Activated gamma-delta T cell treated with anti-CD3 and anti-CD28 coated beads, Interleukin-2, amount 50 U/mL, for 16 hours (primary cell): ENCODE measurements around the gene ADGRE2.
"Not testable (repeated sequence)": the region's sequence is repeated elsewhere in the genome, so short reads cannot be mapped to it uniquely, and the experiment has no call there.

Experiments
- DNase-seq: peaks from one replicate; pipeline ENCODE4 v3.0.0-alpha.2; 2020; ENCODE audit warnings: low read depth

Gene ADGRE2

DNA sequence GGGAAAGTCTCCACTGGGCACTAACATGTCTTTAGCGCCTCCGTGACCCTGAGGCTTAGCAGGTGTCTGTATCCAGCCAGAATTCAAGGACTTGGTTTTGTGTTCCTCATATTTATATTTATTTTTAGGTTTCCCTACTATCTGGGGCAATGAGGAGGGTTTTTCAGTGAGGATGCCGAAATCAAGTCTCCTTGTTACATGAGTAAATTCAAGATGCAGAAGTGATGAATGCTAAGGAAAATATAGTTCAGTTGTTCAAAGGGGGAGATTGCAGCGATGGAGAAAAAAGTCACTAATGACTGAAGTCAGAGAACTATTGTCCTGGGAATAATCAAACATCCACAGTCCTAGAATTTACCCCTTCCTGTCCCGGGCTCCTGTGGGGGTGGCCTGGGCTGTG, 791 bp upstream of the ADGRE2 start:
- no peak for DNase-seq

DNA sequence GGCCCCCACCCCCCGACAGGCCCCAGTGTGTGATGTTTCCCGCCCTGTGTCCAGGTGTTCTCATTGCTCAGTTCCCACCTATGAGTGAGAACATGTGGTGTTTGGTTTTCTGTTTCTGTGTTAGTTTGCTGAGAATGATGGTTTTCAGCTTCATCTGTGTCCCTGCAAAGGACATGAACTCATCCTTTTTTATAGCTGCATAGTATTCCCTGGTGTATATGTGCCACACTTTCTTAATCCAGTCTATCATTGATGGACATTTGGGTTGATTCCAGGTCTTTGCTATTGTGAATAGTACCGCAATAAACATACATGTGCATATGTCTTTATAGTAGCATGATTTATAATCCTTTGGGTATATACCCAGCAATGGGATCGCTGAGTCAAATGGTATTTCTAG, 715 bp downstream of the ADGRE2 start:
- DNase-seq: not testable (repeated sequence)

DNA sequence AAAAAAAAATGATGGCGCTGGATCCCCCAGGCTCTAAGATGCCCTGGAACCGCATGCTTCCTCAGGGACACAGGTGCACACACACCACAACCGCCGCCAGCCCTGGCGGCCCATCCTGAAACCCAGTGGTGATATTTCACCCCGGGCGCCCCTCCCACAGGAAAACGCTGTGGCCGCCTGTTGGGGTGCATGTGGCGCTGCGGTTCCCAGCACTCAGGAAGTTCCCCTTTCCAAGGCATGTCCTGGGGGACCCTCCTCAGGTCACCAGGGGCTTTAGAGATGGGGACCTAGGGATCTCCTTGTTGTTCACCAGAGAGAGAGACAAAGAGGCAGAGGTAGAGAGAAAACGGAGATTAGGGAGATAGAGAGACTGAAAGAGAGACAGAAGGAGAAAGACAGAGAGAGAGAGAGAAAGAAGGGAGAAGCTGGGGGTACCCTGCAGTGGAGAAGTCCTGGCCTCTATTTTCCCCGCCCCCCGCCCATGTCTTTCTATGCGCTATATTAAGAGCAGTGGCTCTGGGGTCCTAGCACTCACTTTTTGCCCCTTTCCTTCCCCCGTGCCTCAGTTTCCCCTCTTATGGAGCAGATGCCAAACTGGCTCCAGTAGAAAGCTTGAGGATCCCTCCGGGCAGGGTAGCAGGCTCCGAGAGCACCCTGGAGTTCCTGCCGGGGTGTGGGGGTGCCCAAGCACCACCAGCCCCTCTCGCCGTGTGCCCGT, 2.3 kb downstream of the ADGRE2 start:
- no peak for DNase-seq

DNA sequence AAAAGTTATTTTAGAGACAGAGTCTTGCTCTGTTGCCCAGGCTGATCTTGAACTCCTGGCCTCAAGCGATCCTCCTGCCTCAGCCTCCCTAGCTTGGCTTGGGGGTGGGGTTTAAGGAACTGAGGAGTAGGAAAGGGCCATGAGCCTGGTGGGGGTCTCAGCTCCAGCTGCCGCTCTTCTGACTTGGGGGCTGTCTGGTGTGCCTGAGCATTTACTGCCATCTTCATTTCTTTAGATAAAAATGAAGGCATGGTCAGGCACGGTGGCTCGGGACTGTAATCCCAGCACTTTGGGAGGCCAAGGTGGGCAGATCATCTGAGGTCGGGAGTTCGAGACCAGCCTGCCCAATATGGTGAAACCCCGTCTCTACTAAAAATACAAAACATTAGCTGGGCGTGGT, 3.0 kb downstream of the ADGRE2 start:
- not testable (repeated sequence) for DNase-seq

DNA sequence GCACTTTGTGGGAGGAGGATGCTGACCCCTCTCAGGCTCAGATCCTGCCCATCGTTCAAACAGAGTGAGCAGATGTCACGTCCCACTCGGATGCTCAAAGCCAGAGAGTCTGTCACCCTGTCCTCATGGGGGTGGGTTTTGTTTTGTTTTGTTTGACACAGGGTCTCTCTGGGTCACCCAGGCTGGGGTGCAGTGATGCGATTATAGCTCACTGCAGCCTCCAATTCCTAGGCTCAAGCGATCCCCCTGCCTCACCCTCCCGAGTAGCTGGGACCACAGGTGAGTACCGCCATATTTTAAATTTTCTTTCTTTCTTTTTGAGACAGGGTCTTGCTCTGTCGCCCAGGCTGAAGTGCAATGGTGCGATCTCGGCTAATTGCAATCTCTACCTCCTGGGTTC, 4.0 kb downstream of the ADGRE2 start:
- no peak for DNase-seq

DNA sequence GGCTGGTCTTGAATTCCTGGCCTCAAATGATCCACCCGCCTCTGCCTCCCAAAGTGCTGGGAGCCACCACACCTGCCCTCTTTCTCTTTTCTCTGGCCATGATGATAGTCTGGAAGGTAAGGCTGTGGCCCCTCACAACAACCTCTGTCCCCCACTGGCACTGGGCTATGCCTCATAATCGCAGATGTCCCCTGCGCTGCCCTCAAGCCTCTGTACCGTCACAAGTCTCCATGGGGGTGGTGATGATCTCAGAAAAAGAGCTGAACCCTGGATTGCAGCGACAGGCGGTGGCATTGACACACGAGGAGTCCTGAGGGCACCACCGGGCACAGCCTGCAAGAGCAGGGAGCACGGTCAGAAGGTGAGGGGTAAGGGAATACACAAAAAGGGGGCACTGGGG, 4.6 kb downstream of the ADGRE2 start:
- not testable (repeated sequence) for DNase-seq

DNA sequence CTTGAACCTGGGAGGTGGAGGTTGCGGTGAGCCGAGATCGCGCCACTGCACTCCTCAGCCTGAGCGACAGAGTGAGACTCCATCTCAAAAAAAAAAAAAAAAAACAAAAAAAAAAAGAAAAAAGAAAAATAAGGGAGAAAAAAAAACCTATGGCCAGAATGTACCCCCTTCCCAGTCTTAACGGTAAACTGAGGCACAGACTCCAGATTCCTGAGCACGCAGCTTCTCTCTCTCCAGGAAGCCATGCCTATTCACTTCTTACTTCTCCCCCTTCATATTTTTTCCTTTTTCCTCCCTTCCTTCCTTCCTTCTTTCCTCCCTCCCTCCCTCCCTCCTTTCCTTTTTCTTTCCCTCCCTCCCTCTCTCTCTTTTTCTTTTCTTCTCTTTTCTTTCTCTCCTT, 5.4 kb downstream of the ADGRE2 start:
- DNase-seq: no peak

DNA sequence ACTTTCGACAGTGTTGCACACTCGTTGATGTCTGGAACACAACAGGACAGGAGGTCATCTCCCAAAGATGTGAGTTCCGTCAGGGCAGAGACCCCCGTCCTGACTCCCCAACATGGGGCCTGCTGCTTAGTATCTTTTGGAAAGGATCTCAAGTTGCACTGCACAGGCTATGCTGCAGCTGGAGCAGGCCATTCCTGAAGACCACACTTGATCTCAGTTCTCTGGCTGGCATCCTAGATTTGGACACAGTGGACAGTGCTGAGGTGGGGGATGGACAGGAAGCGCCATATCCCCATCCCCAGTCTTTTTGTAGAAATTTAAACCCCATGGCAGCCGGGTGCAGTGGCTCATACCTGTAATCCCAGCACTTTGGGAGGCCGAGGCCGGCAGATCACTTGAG, 5.9 kb downstream of the ADGRE2 start:
- DNase-seq: no peak

DNA sequence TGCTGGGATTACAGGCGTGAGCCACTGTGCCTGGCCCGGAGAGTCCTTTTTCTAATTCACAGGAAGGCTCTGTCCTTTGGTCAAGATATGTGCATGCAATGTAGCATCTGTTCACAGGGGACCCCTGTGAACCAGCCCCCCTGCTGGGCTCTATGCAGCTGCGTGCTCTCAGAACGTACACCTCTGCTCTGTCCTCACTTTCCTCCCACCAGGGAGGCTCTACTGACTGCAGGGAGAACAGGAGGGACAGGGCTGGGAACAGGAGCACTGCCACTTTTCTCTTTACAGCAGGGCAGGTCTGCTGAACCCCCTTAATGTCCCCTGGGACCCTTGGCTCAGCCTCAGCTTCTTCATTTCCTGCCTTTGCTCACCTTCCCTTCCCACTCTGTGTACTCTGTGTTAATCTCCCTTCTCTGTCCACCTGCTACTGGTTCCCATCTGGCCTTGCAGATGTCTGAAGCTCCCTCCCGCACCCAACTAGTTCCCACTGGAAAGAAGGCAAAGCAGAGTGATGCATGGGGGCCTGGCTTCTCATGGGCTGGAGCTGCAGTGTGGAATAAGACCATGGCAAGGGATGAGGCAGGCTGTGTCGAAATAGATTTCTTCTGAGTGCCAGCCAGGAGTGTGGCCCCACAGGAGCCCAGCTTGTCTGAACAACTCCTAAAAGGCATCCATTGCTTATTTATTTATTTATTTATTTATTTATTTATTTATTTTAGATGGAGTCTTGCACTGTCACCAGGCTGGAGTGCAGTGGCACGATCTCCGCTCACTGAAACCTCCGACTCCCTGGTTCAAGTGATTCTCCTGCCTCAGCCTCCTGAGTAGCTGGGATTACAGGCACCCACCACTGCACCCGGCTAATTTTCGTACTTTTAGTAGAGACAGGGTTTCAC, 7.2 kb downstream of the ADGRE2 start:
- no peak for DNase-seq

DNA sequence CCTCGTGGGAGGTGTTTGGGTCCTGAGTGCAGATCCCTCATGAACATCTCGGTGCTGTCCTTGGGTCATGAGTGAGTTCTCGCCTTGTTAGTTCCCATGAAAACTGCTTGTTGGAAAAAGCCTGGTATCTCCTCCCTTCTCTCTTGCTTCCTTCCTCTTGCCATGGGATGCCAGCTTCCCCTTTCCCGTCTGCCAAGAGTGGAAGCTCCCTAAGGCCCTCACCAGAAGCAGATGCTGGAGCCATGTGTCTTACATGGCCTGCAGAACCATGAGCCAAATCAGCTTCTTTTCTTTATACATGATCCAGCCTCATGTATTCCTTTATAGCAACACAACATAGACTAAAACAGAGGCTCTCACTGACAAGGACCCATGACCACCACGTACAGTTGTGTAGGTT, 8.2 kb downstream of the ADGRE2 start:
- DNase-seq: no peak

DNA sequence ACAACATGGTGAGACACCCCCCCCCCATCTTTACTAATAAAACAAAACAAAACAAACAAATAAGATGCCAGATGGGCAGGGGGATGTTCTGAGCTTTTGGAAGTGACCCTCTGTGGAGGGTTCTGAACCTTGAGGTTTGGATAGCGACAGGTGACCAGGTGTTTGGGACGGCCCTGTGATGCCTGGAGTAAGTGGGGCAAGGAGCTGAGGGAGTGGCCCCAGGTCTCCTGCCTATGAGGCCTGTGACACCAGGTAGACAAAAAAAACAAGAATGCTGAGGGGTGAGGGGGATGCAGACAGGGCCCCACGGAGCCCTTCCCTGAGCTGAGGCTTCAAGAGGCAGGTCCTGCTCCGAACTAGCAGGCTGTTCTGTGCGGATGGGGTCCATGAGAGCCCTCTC, 9.2 kb downstream of the ADGRE2 start:
- DNase-seq: no peak

DNA sequence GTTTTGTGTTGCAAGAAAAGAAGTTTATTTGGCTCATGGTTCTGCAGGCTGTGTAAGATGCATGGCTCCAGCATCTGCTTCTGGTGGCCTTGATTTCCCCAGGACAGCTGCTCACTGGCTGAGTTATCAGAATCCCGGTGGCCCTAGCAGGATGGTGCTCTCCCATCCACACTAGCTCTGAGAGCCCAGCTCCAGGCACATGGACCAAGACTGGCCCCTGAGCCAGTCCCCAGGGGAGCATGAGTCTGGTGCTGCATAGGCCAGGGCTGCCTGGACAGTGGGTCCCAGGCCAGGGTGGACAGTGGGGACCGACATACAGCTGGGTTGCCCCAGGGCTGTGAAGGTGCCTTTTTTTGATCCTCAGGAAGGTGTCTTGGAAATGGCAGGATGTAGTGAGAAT, 10.4 kb downstream of the ADGRE2 start:
- no peak for DNase-seq

DNA sequence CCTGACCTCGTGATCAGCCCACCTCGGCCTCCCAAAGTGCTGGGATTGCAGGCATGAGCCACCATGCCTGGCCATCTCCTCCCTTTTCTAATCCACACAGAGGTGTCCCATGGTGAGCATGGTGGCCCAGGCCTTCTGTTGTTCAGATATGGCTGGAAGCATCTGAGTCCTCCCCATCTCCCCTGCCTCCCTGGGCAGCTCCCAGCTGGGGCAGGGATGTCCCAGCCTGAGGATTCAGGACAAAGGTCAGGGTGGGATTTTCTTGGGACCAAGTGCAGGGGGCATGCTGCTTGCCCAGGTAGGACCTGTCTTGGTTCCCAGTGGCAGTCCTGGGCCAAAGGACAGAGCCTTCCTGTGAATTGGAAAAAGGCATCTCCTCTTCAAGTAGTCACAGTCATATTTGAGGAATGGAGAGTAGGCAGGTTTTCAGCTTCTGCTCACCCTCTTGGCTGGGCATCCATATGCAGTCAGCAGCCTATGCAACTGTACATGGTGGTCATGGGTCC, 10.8 kb downstream of the ADGRE2 start:
- DNase-seq: no peak

DNA sequence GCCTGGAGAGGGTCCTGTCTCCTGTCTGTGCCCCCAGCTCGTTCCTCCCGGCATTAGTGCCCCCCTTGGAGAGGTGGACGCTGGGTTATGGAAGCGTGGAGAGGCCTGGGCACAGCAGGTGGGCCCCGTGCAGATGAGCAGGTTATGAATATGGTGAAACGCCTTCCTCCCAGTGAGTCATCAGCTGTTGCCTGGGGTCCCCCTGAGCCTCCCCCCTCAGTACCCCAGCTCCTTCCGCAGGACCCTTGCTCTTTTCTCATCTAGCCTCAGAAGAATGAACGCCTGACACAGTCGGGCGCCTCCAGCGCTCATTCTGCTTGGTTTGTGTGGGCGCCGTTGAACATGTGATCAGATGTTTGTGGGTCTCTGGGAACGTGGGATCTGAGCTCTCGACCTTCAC, 12.5 kb downstream of the ADGRE2 start:
- DNase-seq: not testable (repeated sequence)

DNA sequence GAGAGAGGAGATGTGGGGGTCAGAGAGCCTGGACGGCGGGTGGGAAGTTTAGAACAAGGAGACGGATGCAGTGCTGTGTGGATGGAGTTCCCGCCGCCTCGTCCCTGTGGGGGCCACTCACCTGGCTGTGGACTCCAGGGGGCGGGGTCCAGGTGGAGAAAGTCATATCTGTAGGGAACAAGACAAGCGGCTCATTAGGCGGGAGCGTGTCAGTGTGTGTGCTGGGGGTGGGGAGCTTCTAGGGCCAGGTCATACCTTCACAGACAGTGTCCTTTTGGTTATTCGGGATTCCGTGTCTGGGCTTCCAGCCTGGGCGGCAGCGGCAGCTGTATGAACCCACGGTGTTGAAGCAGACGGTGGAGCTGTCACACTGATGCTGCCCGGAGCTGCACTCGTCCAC, 13.0 kb downstream of the ADGRE2 start:
- DNase-seq: not testable (repeated sequence)

DNA sequence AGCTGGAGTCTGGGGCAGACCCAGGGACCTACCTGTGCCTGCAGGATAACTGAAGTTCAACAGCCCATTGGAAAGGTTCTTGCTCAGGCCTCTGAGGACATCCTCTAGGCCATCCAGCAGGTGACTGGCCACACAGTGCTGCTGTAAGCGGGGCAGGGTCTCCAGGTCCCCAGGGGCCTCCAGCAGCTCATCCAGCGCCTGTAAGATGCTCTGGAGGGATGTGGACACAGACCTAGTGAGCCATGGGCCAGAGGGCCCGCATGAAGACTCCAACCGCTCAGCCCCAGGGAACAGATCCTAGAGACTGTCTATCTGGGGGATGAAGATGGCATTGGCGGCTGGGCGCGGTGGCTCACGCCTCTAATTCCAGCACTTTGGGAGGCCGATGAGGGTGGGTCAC, 14.0 kb downstream of the ADGRE2 start:
- no peak for DNase-seq

DNA sequence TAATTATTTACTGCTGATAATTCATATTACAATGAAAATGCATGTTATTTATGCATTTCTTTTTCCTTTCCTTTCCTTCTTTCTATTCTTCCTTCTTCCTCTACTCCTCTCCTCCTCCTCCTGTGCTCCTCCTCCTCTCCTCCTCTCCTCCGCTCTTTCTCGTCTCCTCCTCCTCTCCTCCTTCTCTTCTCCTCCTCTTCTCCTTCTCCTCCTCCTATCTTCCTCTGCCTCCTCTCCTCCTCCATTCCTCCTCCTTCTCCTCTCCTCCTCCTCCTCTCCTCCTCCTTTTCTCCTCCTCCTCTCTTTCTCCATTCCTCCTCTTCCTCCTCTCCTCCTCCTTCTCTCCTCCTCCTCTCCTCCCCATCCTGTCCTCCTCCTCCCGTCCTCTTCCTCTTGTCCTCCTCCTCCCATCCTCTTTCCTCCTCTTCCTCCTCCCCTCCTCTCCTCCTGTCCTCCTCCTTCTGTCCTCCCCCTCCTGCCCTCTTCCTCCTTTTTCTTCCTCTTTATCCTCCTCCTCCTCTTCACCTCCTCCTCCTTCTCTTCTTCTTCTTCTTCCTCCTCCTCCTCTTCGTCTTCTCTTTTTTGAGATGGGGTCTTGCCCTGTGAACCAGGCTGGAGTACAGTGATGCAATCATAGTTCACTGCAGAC, 14.7 kb downstream of the ADGRE2 start:
- DNase-seq: no peak

DNA sequence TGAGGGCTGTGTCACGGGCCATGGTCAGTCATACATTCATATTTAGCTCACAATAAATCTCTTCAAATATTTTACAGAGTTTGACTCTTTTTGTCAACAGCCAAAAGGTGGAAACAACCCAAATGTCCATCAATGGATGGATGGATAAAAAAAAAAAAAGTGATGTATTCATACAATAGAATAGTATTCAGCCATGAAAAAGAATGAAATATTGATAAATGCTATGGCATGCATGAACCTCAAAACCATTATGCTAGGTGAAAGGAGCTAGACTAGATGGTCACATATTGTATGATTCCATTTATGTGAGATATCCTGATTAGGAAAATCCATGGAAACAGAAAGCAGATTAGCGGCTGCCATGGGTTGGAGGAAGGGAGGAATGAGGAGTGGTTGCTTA, 16.2 kb downstream of the ADGRE2 start:
- no peak for DNase-seq

DNA sequence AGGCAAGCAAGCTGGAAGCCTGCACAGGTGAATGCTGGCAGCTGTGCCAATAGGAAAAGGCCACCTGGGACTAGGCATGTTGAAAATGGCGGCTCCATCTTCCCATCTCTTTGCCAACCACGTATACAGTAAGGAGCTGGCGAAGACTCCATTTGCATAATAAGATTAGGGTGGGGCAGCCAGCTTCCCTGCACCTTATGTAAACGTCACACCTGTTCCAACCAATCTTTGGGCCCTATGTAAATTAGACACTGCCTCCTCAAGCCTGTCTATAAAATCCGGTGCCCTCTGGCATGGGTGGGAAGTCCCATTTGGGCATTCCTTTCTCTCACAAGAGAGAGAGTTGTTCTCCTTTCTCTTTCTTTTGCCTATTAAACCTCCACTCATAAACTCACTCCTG, 16.8 kb downstream of the ADGRE2 start:
- DNase-seq: no peak

DNA sequence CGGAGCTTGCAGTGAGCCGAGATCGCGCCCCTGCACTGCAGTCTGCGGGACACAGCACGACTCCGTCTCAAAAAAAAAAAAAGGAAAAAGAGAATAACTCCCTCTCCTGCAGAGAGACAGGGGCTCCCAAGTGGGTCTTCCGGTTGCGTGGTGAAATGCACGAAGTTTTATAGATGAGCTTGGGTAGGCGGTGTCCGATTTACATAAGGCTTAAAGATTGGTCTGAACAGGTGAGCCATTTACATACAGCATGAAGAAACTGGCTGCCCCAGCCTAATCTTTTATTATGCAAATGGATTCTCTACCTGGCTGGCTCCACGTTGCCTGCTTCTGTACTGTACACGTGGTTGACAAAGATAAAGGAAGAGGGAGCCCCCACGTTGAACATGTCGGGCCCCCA, 19.5 kb downstream of the ADGRE2 start:
- no peak for DNase-seq

DNA sequence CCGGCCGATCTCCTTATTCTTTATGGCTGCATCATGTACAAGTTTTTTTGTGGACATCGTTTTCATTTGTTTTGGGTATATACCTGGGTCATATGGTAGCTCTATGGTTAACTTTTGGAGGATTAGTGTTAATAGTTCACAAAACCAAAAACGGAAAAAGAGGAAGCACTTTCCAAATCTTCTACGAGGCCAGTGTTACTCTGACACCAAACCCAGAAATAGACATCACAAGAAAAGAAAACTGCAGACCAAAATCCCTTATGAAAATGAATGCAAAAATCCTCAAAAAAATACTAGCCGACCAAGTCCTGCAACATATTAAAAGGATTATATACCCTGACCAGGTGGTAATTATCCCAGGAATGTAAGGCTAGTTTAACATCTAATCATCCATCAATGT, 29.8 kb downstream of the ADGRE2 start:
- DNase-seq: no peak

DNA sequence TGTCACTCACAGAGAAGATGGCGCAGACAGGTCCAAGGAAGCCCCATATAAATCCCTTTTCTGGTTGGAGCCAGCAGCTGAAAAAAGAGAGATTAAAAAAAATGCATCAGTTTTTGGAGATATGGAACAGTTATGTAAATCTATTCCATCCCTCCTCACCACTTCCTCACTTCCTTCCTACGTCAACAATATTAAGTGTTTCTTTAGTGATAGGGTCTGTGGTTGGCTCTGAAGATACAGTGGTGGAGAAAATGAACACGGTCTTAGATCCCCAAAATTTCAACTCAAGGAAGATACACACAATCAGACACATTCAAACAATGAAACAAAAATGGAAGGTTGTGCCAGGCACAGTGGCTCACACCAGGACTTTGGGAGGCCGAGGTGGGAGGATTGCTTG, 31.5 kb downstream of the ADGRE2 start:
- DNase-seq: no peak

DNA sequence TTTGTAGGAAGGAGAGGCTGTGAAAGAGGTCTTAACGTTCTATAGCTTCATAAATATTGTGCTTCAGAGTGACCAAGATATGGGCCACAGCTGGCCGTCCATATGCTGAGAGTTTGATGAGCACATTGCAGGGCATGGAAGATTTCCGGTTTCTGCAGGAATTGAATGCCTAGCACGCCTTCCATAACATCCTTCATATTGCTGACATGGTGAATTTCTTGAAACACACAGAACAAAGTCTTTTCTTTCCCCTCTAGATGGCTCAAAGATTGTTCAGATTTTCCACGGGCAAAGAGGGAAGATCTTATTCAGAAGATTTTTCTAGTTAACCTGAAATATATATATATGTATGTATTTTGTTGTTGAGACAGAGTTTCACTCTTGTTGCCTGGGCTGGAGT, 42.4 kb downstream of the ADGRE2 start:
- DNase-seq: no peak
